ENCODE measurements around the gene HMMR.

DNA sequence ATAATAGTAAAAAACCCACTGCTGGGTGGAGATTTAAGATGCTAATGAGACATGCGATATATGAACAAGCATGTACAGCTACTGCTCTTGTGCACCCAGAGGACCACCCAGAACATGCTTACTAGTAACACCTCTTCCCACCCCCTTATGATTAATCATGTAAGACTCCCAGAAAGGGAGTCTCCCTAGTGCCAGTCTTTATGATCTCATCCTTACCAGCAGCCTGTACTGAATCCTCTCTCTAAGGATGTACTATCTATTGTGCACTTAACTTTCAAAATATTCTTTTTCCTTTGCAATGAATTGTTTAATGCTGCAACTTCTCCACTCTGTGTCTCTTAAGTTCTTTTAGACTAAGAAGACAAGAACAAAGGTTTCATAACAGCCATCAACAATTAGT lies 35.9 kb downstream of the HMMR start:
- TF ChIP-seq, protein P1, sequence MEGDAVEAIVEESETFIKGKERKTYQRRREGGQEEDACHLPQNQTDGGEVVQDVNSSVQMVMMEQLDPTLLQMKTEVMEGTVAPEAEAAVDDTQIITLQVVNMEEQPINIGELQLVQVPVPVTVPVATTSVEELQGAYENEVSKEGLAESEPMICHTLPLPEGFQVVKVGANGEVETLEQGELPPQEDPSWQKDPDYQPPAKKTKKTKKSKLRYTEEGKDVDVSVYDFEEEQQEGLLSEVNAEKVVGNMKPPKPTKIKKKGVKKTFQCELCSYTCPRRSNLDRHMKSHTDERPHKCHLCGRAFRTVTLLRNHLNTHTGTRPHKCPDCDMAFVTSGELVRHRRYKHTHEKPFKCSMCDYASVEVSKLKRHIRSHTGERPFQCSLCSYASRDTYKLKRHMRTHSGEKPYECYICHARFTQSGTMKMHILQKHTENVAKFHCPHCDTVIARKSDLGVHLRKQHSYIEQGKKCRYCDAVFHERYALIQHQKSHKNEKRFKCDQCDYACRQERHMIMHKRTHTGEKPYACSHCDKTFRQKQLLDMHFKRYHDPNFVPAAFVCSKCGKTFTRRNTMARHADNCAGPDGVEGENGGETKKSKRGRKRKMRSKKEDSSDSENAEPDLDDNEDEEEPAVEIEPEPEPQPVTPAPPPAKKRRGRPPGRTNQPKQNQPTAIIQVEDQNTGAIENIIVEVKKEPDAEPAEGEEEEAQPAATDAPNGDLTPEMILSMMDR (IDR thresholded peaks at IDR 0.05), result no peak
- TF ChIP-seq ZFX (IDR thresholded peaks at IDR 0.05; ENCODE audit: borderline replicate concordance), result no peak

Measured in 22Rv1 (cell line).